Prostate gland (tissue), 2 donors: Measurements from ENCODE around the gene PIP4K2B. TPM values are rescaled to one million over a fixed set of nuclear protein-coding genes. Genes with fewer than 3 reads are reported as not detected.

Source experiments
- DNase-seq: peaks from one replicate; pipeline ENCODE4 v3.0.0-alpha.2; 2019; ENCODE audit warnings: low spot score
- H3K27ac ChIP-seq, 2 donors: fragments of 200-600 bp; sonication (generic); 2 replicates each; pipeline ENCODE4 v1.5.1; 2017 to 2019
- H3K27me3 ChIP-seq: fragments of 200-600 bp; sonication (generic); replicated peaks from 2 replicates; pipeline ENCODE4 v1.5.1; 2019; ENCODE audit not compliant: insufficient read depth
- H3K36me3 ChIP-seq, 2 donors: fragments of 200-600 bp; sonication (generic); 1 replicate in 1 of 2; 2 replicates in 1 of 2; pipeline versions ENCODE4 v1.5.1 to v1.8.1; 2017 to 2019
- H3K4me1 ChIP-seq: fragments of 200-600 bp; sonication (generic); replicated peaks from 2 replicates; pipeline ENCODE4 v1.5.1; 2019
- H3K4me3 ChIP-seq, 2 donors: fragments of 200-600 bp; sonication (generic); 2 replicates each; pipeline ENCODE4 v1.5.1; 2017 to 2019
- H3K9me3 ChIP-seq: fragments of 200-600 bp; sonication (generic); 2 replicates; pipeline ENCODE4 v1.5.1; 2017
- POLR2A ChIP-seq: fragments of 450-650 bp; IDR thresholded peaks from one replicate; pipeline ENCODE4 v1.6.1; 2016; ENCODE audit warnings: antibody characterized with exemption, mild to moderate bottlenecking
- POLR2AphosphoS5 ChIP-seq: sonication (generic); formaldehyde crosslinking; IDR thresholded peaks from one replicate; pipeline ENCODE4 v1.6.1; 2017; ENCODE audit warnings: antibody characterized with exemption
- WGBS: methylation state at CpG from one replicate; pipeline ENCODE4 v1.1.5; 2018; 5-methylcytosine and 5-hydroxymethylcytosine counted together
- intact Hi-C: fragments of 100-400 bp; cut with DNase I; formaldehyde crosslinking; loops from one replicate; pipeline ENCODE4 v1.14.2; 2022
- total RNA-seq, 2 donors: library from RNA; depleted of rRNA; stranded (reverse); fragments of >200 nt; gene quantifications; one replicate each; pipeline ENCODE4 v1.1.0, GENCODE V29; 2016
- TF ChIP-seq, protein P1 (sequence below), 4 experiments: fragments of 200-600 bp in 2 of 4; fragments of 450-650 bp in 2 of 4; sonication (generic) in 2 of 4; IDR thresholded peaks; 1 replicate in 3 of 4; 2 replicates in 1 of 4; pipeline ENCODE4 v1.5.1; 2016 to 2019; ENCODE audit warnings: antibody characterized with exemption in 4 of 4, mild to moderate bottlenecking in 2 of 4, moderate library complexity in 2 of 4

PIP4K2B gene
- total RNA-seq, 2 donors from 2014 or later, result 46.2 to 65.2 TPM

DNA sequence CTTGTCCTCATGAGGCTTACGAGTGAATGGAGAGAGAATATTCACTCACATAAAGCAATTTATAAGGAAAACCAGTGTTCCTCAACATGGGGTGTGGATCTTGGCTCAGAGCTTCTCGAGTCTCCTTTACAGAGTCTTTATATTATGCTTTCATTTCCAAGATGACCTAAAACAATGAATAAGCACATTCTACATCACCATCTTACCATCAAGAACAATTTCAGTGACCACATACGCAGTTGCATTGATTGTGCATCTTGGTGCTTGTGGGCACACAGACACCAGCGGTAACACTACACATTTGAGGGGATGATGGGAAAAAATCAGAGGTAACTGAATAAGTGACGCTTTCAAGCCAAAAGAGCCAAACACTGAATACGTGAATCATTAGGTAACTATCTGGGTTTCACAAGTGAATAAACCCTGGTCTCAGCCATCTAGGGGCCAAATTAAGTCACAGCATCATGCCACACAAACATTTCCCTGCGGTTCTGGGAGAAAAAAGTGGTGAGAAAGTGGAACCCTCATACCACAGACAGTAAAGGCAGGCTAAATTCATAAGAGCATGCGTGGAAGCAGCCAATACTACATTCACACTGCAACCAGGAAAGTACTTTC, 16.3 kb upstream of the PIP4K2B start:
- intact Hi-C loops, result no loop called here
- no peak overlapping the region for H3K27ac ChIP-seq
- no peaks in the 10 kb centered on the region for H3K27me3 ChIP-seq
- DNase-seq, result no peak
- H3K4me1 ChIP-seq, result no peaks in the 10 kb centered on the region
- peaks cover 0 to 5% of the 10 kb centered on the region in 2 donors for H3K36me3 ChIP-seq
- H3K9me3 ChIP-seq, result no peaks in the 10 kb centered on the region
- H3K4me3 ChIP-seq, result no peak overlapping the region
- 78% methylated on average over 8 of the region's 8 CpGs for WGBS
- TF ChIP-seq POLR2A, result no peak
- no peak for TF ChIP-seq POLR2AphosphoS5
- TF ChIP-seq, protein P1, sequence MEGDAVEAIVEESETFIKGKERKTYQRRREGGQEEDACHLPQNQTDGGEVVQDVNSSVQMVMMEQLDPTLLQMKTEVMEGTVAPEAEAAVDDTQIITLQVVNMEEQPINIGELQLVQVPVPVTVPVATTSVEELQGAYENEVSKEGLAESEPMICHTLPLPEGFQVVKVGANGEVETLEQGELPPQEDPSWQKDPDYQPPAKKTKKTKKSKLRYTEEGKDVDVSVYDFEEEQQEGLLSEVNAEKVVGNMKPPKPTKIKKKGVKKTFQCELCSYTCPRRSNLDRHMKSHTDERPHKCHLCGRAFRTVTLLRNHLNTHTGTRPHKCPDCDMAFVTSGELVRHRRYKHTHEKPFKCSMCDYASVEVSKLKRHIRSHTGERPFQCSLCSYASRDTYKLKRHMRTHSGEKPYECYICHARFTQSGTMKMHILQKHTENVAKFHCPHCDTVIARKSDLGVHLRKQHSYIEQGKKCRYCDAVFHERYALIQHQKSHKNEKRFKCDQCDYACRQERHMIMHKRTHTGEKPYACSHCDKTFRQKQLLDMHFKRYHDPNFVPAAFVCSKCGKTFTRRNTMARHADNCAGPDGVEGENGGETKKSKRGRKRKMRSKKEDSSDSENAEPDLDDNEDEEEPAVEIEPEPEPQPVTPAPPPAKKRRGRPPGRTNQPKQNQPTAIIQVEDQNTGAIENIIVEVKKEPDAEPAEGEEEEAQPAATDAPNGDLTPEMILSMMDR (IDR thresholded peaks at IDR 0.05), result no peak

DNA sequence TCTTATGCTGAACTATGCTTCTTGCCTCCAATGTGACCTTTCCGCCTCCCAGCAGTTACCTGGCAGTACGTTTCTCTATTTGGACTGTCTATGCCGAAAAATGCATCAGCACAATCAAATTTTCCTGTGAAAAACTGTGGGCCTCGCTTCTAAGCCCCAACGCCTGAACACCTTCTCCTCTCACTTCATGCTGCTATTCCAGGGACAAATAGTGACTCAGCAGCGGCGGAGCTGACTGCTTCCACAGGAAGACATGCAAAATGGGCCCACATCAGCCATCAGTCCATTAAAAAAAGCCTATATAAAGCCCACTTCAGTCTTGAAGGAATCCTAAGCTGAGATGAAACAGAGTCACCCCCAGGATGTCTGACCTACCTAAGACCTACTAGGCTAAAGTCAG, 10.5 kb upstream of the PIP4K2B start:
- no peaks in the 10 kb centered on the region for H3K27me3 ChIP-seq
- H3K9me3 ChIP-seq, result no peaks in the 10 kb centered on the region
- H3K27ac ChIP-seq, result no peak overlapping the region
- H3K36me3 ChIP-seq, result peaks cover 10 to 17% of the 10 kb centered on the region in 2 donors
- intact Hi-C loops, result no loop called here
- DNase-seq, result no peak
- H3K4me3 ChIP-seq, result no peak overlapping the region
- no peaks in the 10 kb centered on the region for H3K4me1 ChIP-seq
- whole genome bisulfite sequencing, result 95% methylated on average over 7 of the region's 7 CpGs
- TF ChIP-seq POLR2AphosphoS5 (no peak), POLR2A (no peak)
- TF ChIP-seq, protein P1 (IDR thresholded peaks at IDR 0.05), result no peak

DNA sequence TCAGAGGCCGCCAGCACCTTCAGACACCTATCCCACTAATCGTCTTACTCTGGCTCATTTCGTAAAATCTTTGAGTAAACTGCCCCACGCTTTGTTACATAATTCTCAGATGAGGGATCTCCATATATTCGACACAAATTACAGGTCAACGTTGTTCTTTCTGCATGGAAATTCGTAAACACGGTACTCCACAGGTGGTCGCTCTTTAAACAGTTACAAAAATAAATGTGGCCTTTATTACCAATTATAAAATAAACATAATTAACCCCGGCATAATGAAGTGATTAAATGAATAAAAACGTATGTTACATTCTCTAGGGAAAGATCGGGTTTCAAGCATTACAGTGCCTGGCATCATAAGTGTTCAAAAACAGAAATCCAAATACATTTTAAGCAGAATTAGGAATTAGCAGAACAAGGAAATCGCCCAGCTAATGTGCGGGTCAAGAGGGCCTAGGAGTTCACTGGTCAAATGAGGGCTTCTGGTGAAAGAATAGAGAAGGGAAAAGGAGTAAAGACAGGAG, 943 bp upstream of the PIP4K2B start:
- Histone ChIP-seq H3K9me3 (no peaks in the 10 kb centered on the region), H3K27ac (peak overlapping the region; percentile 99), H3K4me3 (peak overlapping the region; percentile 87 to 88), H3K4me1 (peaks cover 11% of the 10 kb centered on the region), H3K27me3 (no peaks in the 10 kb centered on the region), H3K36me3 (peaks cover 0 to 13% of the 10 kb centered on the region in 2 donors)
- intact Hi-C loops, result no loop called here
- no peak for DNase-seq
- TF ChIP-seq, protein P1 (IDR thresholded peaks at IDR 0.05), result no peak
- 20% methylated on average over 14 of the region's 14 CpGs for WGBS

DNA sequence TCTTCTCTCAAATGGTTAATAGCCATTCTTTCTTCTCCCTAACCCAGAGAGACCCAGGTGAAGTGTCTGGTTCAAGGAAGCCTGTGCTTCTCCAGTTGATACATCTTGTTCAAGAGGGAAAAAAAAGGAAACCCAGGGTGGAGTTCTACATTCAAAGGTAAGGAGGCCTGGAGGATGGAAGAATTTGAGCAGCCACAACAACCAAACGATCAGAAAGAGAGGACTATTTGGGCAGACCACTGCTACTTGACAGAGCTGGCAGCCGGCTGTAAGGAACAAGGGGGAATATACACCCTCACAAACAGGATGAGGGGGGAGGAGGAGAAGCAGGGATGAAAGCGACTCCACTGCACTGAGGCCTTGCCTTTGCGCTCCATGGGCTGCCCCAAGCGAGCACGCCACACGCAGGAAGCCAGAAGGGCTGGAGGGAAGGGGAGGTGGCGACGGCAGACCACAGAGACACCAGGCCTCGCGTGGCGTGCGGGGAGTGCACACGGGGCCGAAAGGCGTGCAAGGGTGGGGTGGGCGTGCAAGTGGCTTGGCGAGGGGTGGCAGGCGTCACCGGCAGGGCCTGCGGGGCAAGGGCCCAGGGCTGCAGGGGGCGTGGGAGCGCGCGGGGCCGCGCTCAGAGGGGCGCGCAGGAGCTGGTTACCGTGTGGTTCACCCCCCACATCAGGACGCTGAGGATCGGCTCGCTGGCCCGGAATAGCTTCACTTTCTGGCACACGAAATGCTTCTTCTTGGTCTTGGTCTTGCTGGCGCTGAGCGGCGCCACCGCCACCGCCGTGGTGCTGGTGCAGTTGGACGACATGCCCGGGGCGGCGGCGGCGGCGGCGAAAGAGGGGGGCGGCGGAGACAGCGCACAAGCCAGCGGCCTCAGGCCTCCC, 499 bp downstream of the PIP4K2B start:
- peaks cover 11% of the 10 kb centered on the region for H3K4me1 ChIP-seq
- TF ChIP-seq POLR2AphosphoS5 (peak; percentile 6), POLR2A (no peak)
- TF ChIP-seq, protein P1 (IDR thresholded peaks at IDR 0.05), result no peak
- H3K27me3 ChIP-seq, result no peaks in the 10 kb centered on the region
- intact Hi-C loops, result loop anchor here (5.0 kb wide), 1 partner anchor 47 kb away; the partner anchor contains the start of gene PSMB3
- peak; percentile 21 for DNase-seq
- WGBS, result 1% methylated on average over 35 of the region's 53 CpGs
- H3K36me3 ChIP-seq, result peaks cover 0 to 13% of the 10 kb centered on the region in 2 donors
- peak overlapping the region; percentile 87 to 88 for H3K4me3 ChIP-seq
- peak overlapping the region; percentile 99 for H3K27ac ChIP-seq
- no peaks in the 10 kb centered on the region for H3K9me3 ChIP-seq
